ENCODE data around the gene DTD2.

The DTD2 gene

DNA sequence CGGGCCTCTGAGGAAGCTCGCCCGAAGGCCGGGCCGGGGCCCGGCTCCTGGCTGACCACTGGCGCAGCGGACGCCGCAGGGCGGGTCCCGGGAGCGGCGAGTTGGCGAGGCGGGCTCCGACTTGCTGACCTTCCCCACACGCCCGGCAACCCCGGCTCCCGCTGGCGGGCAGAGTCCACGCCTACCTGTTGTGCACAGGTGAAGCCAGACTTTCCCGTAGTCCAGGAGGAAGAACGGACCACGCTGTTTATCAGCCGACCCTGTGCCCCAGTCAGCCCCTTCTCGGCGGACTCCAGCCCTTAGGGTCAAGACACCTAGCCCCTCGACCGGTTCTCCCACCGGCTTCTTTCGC lies 37.4 kb downstream of the DTD2 start:
- Histone ChIP-seq H3K9ac (ENCODE audit: insufficient read length) (peak overlapping the region; percentile 73), H3K4me3 (peak overlapping the region; percentile 80), H3K9me3 (ENCODE audit: low read depth, low read length) (no peaks in the 10 kb centered on the region), H3K36me3 (ENCODE audit: insufficient read depth, low read length) (no peaks in the 10 kb centered on the region), H3K27ac (no peak overlapping the region)
- DNase-seq (ENCODE audit: low read depth, low spot score) = no peak
- TF ChIP-seq POLR2AphosphoS5 (IDR thresholded peaks at IDR 0.05; ENCODE audit: borderline replicate concordance, low read depth, low read length) (no peak), FOXP2 (optimal IDR thresholded peaks at IDR 0.05; ENCODE audit: control extremely low read depth, extremely low read length, insufficient read depth) (no peak), EZH2 (IDR thresholded peaks at IDR 0.05) (no peak)

- Histone ChIP-seq H3K27ac (no peak overlapping the region), H3K9me3 (ENCODE audit: low read depth, low read length) (no peaks in the 10 kb centered on the region), H3K36me3 (ENCODE audit: insufficient read depth, low read length) (no peaks in the 10 kb centered on the region), H3K4me3 (peak overlapping the region; percentile 80), H3K9ac (ENCODE audit: insufficient read length) (peak overlapping the region; percentile 73)
- no peak for TF ChIP-seq FOXP2 (optimal IDR thresholded peaks at IDR 0.05; ENCODE audit: control extremely low read depth, extremely low read length, insufficient read depth)
- no peak for DNase-seq (ENCODE audit: low read depth, low spot score)
Measured at GRCh38 chr14:31419179-31419966, 37.9 kb downstream of the DTD2 start.

- TF ChIP-seq FOXP2 (optimal IDR thresholded peaks at IDR 0.05; ENCODE audit: control extremely low read depth, extremely low read length, insufficient read depth) (no peak), EZH2 (IDR thresholded peaks at IDR 0.05) (no peak), POLR2AphosphoS5 (IDR thresholded peaks at IDR 0.05; ENCODE audit: borderline replicate concordance, low read depth, low read length) (no peak)
- Histone ChIP-seq H3K9me3 (ENCODE audit: low read depth, low read length) (no peaks in the 10 kb centered on the region), H3K9ac (ENCODE audit: insufficient read length) (no peak overlapping the region), H3K27ac (no peak overlapping the region), H3K4me3 (no peak overlapping the region), H3K36me3 (ENCODE audit: insufficient read depth, low read length) (no peaks in the 10 kb centered on the region)
- DNase-seq (ENCODE audit: low read depth, low spot score) = no peak
Measured at GRCh38 chr14:31418440-31418839, 38.9 kb downstream of the DTD2 start.

DNA sequence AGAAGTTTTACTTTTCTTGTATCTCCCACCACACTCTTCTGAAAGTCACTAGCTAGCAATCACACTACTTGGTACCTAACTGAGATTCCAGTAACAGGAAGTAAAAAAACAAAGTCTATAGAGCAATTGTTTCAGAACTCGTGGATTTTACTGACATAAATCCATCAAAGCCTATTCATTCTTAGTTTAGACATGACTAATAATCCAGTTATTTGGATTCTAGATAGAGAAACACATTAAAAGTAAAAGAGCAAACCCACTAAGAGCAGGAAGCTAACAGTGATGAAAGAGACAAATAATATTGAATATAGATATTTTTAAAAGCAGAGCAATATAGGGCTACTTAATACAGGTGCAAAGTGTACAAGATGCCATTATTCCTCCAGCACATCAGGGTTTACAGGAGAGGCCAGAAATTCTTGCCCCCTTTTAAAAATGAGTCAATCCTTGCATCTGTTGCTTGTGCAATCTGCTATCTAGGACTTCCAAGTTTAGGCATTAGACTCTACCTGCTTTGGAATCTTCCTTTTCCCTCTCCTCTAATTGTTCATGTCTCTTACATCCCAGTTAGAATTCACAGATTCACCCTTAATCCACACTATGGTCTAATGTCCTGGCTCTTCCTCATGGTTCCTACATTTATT lies 43.0 kb downstream of the DTD2 start:
- TF ChIP-seq EZH2 (IDR thresholded peaks at IDR 0.05) = no peak
- no peak for TF ChIP-seq POLR2AphosphoS5 (IDR thresholded peaks at IDR 0.05; ENCODE audit: borderline replicate concordance, low read depth, low read length)
- TF ChIP-seq FOXP2 (optimal IDR thresholded peaks at IDR 0.05; ENCODE audit: control extremely low read depth, extremely low read length, insufficient read depth) = no peak
- no peaks in the 10 kb centered on the region for H3K9me3 ChIP-seq (ENCODE audit: low read depth, low read length)
- H3K36me3 ChIP-seq (ENCODE audit: insufficient read depth, low read length) = no peaks in the 10 kb centered on the region
- no peak overlapping the region for H3K9ac ChIP-seq (ENCODE audit: insufficient read length)
- H3K4me3 ChIP-seq = no peak overlapping the region
- no peak for DNase-seq (ENCODE audit: low read depth, low spot score)
- no peak overlapping the region for H3K27ac ChIP-seq

- no peaks in the 10 kb centered on the region for H3K9me3 ChIP-seq (ENCODE audit: low read depth, low read length)
- no peak for DNase-seq (ENCODE audit: low read depth, low spot score)
- H3K9ac ChIP-seq (ENCODE audit: insufficient read length) = peak overlapping the region; percentile 46
- no peak overlapping the region for H3K4me3 ChIP-seq
- no peaks in the 10 kb centered on the region for H3K36me3 ChIP-seq (ENCODE audit: insufficient read depth, low read length)
- H3K27ac ChIP-seq = peak overlapping the region; percentile 39; the same call in 1 of the 2 replicates
- no peak for TF ChIP-seq EZH2 (IDR thresholded peaks at IDR 0.05)
- TF ChIP-seq FOXP2 (optimal IDR thresholded peaks at IDR 0.05; ENCODE audit: control extremely low read depth, extremely low read length, insufficient read depth) = no peak
- TF ChIP-seq POLR2AphosphoS5 (IDR thresholded peaks at IDR 0.05; ENCODE audit: borderline replicate concordance, low read depth, low read length) = no peak
Measured at GRCh38 chr14:31411218-31411727, 46.0 kb downstream of the DTD2 start.

GRCh38 chr14:31410048-31410650 lies 47.2 kb downstream of the DTD2 start:
- TF ChIP-seq EZH2 (IDR thresholded peaks at IDR 0.05) = no peak
- TF ChIP-seq FOXP2 (optimal IDR thresholded peaks at IDR 0.05; ENCODE audit: control extremely low read depth, extremely low read length, insufficient read depth) = no peak
- TF ChIP-seq POLR2AphosphoS5 (IDR thresholded peaks at IDR 0.05; ENCODE audit: borderline replicate concordance, low read depth, low read length) = no peak
- Histone ChIP-seq H3K9ac (ENCODE audit: insufficient read length) (no peak overlapping the region), H3K36me3 (ENCODE audit: insufficient read depth, low read length) (no peaks in the 10 kb centered on the region), H3K4me3 (no peak overlapping the region), H3K9me3 (ENCODE audit: low read depth, low read length) (no peaks in the 10 kb centered on the region), H3K27ac (no peak overlapping the region)
- no peak for DNase-seq (ENCODE audit: low read depth, low spot score)

DNA sequence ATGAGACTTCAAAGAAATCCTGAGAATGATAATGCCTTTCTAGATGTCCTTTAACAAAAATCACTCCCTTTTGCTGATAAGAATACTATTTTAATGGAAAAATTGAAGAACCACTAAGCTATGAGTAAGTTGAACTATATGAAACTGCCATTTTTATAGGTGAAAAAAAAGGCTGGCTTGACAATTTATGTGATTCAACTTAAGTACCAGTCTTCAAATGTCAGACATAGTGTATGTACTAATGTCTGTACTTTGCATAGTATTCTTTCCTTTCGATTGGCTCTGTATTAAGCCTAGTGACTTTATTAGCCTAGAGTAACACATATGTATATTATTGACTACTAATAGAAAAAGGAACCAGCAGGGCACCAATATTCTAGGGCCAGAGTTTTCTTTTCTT lies 48.9 kb downstream of the DTD2 start:
- Histone ChIP-seq H3K4me3 (no peak overlapping the region), H3K27ac (no peak overlapping the region), H3K9ac (ENCODE audit: insufficient read length) (no peak overlapping the region), H3K36me3 (ENCODE audit: insufficient read depth, low read length) (no peaks in the 10 kb centered on the region), H3K9me3 (ENCODE audit: low read depth, low read length) (no peaks in the 10 kb centered on the region)
- DNase-seq (ENCODE audit: low read depth, low spot score) = no peak
- TF ChIP-seq FOXP2 (optimal IDR thresholded peaks at IDR 0.05; ENCODE audit: control extremely low read depth, extremely low read length, insufficient read depth) (no peak), POLR2AphosphoS5 (IDR thresholded peaks at IDR 0.05; ENCODE audit: borderline replicate concordance, low read depth, low read length) (no peak), EZH2 (IDR thresholded peaks at IDR 0.05) (no peak)

DNA sequence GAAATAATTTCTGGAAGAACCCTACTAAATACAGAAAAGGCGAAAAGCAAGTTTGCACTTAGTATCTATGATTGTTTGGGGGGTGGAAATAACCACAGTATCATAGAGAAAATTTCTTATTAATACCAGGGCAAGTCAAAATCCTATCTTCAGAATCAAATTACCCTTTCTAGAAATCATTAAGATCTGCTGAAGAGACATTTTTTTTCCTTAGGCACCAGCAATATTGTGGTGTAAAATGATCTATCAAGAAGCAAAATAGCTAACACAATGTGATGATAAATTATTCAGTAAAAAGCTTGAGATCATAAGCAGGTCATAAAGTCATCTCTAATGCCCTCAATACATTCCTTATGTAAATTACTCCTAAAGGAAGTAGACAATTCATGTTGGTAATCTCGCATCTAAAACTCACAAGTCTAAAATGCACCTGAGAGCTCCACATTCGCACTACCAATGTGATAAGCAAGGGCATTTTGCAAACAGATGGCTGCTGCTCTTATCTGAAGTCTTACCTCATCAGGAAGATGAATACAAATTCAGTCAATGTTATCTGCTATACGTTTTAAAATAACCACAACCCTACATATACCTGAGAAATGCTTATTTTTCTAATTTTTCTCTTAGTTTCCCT lies 51.6 kb downstream of the DTD2 start:
- H3K36me3 ChIP-seq (ENCODE audit: insufficient read depth, low read length) = no peaks in the 10 kb centered on the region
- TF ChIP-seq POLR2AphosphoS5 (IDR thresholded peaks at IDR 0.05; ENCODE audit: borderline replicate concordance, low read depth, low read length) (no peak), FOXP2 (optimal IDR thresholded peaks at IDR 0.05; ENCODE audit: control extremely low read depth, extremely low read length, insufficient read depth) (no peak), EZH2 (IDR thresholded peaks at IDR 0.05) (no peak)

More for the DNA sequence above, 51.6 kb downstream of the DTD2 start:
- H3K9me3 ChIP-seq (ENCODE audit: low read depth, low read length) = no peaks in the 10 kb centered on the region
- H3K27ac ChIP-seq = no peak overlapping the region
- DNase-seq (ENCODE audit: low read depth, low spot score) = no peak
- no peak overlapping the region for H3K9ac ChIP-seq (ENCODE audit: insufficient read length)
- H3K4me3 ChIP-seq = no peak overlapping the region
